ENCODE measurements around the gene PSMD10.

- TF ChIP-seq EZH2 (IDR thresholded peaks at IDR 0.05; ENCODE audit: insufficient read depth, poor library complexity, severe bottlenecking) (no peak), EZH2phosphoT487 (IDR thresholded peaks at IDR 0.05; ENCODE audit: insufficient read depth, low read depth) (no peak)
Observed at GRCh38 chrX:108064001-108064400, 27.3 kb downstream of the PSMD10 start.

All from GM23248 (cell line).